Gastrocnemius medialis (tissue), 4 donors: ENCODE results near the gene BNC1. TPM values are rescaled to one million over a fixed set of nuclear protein-coding genes. Genes with fewer than 3 reads are reported as not detected.

Experiments
- ATAC-seq, 2 donors: fragments of 150-250 bp; one replicate each; pipeline ENCODE4 v1.9.1; 2016
- DNase-seq, 2 donors: peaks; one replicate each; pipeline ENCODE4 v3.0.0-alpha.2; 2019
- H3K27ac ChIP-seq, 4 donors: fragments of 200-600 bp; sonication (generic); 1 replicate in 1 of 4; 2 replicates in 3 of 4; pipeline ENCODE4 v1.5.1; 2016 to 2018; ENCODE audit warnings: mild to moderate bottlenecking in 2 of 4, moderate library complexity in 1 of 4
- H3K27me3 ChIP-seq, 3 donors: fragments of 200-600 bp; sonication (generic) in 2 of 3; 1 replicate in 1 of 3; 2 replicates in 2 of 3; pipeline versions ENCODE4 v1.5.1 to v1.6.0; 2016 to 2019; ENCODE audit warnings: mild to moderate bottlenecking in 1 of 3, moderate library complexity in 1 of 3
- H3K36me3 ChIP-seq, 2 donors: fragments of 200-600 bp; sonication (generic) in 1 of 2; one replicate each; pipeline ENCODE4 v1.5.1; 2017 to 2018
- H3K4me1 ChIP-seq, 2 donors: fragments of 200-600 bp; sonication (generic) in 1 of 2; one replicate each; pipeline ENCODE4 v1.5.1; 2016 to 2017; ENCODE audit warnings: mild to moderate bottlenecking in 2 of 2
- H3K4me3 ChIP-seq, 4 donors: fragments of 200-600 bp; sonication (generic) in 3 of 4; 1 replicate in 1 of 4; 2 replicates in 3 of 4; pipeline ENCODE4 v1.5.1; 2016 to 2019; ENCODE audit warnings: mild to moderate bottlenecking in 2 of 4
- H3K9me3 ChIP-seq, 3 donors: fragments of 200-600 bp; sonication (generic) in 2 of 3; 1 replicate in 1 of 3; 2 replicates in 2 of 3; pipeline ENCODE4 v1.5.1; 2016 to 2019
- POLR2A ChIP-seq, 2 donors: fragments of 450-650 bp; IDR thresholded peaks; one replicate each; pipeline ENCODE4 v1.6.1; 2017; ENCODE audit warnings: antibody characterized with exemption in 2 of 2, mild to moderate bottlenecking in 2 of 2, moderate library complexity in 2 of 2
- in situ Hi-C, 4 donors: fragments of 200-750 bp; cut with MboI; loops; one replicate each; pipeline versions ENCODE4 v1.15.0 to v1.8.0; 2017; ENCODE audit warnings: low sequenced_read_pairs in 4 of 4
- intact Hi-C: fragments of 100-400 bp; cut with DNase I; formaldehyde crosslinking; loops from one replicate; pipeline ENCODE4 v1.15.1; 2023; ENCODE audit warnings: low total_unique reads
- total RNA-seq, 4 donors: library from RNA; depleted of rRNA; stranded (reverse); fragments of >200 nt; gene quantifications; one replicate each; pipeline versions ENCODE4 v1.1.0 to v1.2.3, GENCODE V29; 2016
- TF ChIP-seq, protein P1 (sequence below), 5 experiments: fragments of 450-650 bp in 3 of 5; fragments of 200-600 bp in 2 of 5; sonication (generic) in 2 of 5; IDR thresholded peaks in 4 of 5; conservative IDR thresholded peaks in 1 of 5; 1 replicate in 4 of 5; 2 replicates in 1 of 5; pipeline ENCODE4 v1.5.1; 2016 to 2019; ENCODE audit warnings: antibody characterized with exemption in 5 of 5, mild to moderate bottlenecking in 3 of 5, moderate library complexity in 3 of 5

BNC1 gene
- total RNA-seq, 4 donors from 2014 or later: 0.10 to 0.13 (median 0.11) TPM; not detected in 1

DNA sequence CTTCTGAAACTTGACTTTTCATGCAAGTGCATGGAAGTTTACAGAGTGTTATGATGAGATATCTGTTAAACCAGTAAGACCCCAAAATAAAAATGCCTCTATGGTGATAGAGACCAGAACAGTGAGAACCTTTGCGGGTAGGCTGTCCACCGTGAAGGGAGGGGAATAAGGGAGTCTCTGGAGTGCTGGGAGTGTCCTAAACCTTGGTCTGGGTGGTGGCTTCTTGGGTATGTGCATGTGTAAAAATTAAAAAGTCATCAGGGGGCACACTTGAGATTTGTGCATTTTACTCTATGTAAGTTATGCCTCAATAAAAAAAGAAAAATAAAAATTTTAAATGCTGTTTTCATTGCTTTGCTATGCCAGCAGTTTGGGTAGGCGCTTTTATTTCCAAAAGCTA lies 38.2 kb upstream of the BNC1 start:
- intact Hi-C loops (no loop called here), in situ Hi-C loops (no loop called here)
- Histone ChIP-seq H3K4me3 (no peak overlapping the region), H3K4me1 (no peaks in the 10 kb centered on the region), H3K9me3 (no peaks in the 10 kb centered on the region), H3K27ac (no peak overlapping the region), H3K36me3 (no peaks in the 10 kb centered on the region), H3K27me3 (no peaks in the 10 kb centered on the region)
- TF ChIP-seq POLR2A (IDR thresholded peaks at IDR 0.05): no peak
- TF ChIP-seq, protein P1, sequence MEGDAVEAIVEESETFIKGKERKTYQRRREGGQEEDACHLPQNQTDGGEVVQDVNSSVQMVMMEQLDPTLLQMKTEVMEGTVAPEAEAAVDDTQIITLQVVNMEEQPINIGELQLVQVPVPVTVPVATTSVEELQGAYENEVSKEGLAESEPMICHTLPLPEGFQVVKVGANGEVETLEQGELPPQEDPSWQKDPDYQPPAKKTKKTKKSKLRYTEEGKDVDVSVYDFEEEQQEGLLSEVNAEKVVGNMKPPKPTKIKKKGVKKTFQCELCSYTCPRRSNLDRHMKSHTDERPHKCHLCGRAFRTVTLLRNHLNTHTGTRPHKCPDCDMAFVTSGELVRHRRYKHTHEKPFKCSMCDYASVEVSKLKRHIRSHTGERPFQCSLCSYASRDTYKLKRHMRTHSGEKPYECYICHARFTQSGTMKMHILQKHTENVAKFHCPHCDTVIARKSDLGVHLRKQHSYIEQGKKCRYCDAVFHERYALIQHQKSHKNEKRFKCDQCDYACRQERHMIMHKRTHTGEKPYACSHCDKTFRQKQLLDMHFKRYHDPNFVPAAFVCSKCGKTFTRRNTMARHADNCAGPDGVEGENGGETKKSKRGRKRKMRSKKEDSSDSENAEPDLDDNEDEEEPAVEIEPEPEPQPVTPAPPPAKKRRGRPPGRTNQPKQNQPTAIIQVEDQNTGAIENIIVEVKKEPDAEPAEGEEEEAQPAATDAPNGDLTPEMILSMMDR (IDR thresholded peaks at IDR 0.05 in 4 of 5, conservative IDR thresholded peaks at IDR 0.05 in 1 of 5): no peak
- DNase-seq (no peak), ATAC-seq (no peak)

DNA sequence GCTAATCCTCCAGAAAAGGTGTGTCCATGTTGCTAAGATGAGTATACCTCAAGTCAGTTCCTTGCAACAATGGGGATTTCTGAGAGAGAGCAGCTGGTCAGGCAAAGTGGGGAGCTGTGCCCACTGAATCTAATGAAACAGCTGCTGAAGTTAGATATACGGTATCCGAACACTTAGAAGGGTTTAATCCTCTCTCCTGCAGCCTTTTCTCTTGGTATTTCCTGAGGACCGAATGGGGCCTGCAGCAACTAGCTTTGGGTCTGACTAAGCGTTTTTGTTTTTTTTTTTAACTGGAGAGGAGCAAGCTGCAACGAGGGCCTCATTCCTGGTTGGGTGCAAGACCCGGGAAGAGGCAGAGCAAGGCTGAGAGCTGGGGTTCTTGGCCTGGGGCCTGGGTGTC lies 37.6 kb upstream of the BNC1 start:
- Histone ChIP-seq H3K36me3 (no peaks in the 10 kb centered on the region), H3K9me3 (no peaks in the 10 kb centered on the region), H3K27me3 (no peaks in the 10 kb centered on the region), H3K4me3 (no peak overlapping the region), H3K4me1 (no peaks in the 10 kb centered on the region), H3K27ac (no peak overlapping the region)
- ATAC-seq (no peak), DNase-seq (no peak)
- intact Hi-C loops: no loop called here
- in situ Hi-C loops: no loop called here
- TF ChIP-seq POLR2A (IDR thresholded peaks at IDR 0.05): no peak
- TF ChIP-seq, protein P1 (IDR thresholded peaks at IDR 0.05 in 4 of 5, conservative IDR thresholded peaks at IDR 0.05 in 1 of 5): no peak

DNA sequence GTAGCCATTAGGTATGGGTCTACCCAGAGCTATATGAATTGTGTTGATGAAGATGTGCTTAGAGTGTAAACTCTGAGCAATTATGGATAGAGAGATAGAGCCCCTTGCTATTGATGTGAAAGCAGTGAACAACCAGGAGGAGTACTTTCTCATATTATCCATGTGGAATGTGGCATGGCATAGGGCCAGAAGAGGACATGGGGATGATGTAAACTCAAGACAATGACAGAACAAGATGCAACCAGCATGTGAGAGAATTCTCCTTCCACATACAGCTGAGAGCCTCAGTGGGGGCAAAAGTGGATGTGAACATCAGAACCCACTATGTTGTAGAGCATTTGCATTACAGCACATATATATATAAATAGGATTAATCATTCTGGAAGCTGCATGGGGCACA lies 36.4 kb upstream of the BNC1 start:
- DNase-seq (no peak), ATAC-seq (no peak)
- no peaks in the 10 kb centered on the region for H3K27me3 ChIP-seq
- no peaks in the 10 kb centered on the region for H3K9me3 ChIP-seq
- H3K4me3 ChIP-seq: no peak overlapping the region
- TF ChIP-seq, protein P1 (IDR thresholded peaks at IDR 0.05 in 4 of 5, conservative IDR thresholded peaks at IDR 0.05 in 1 of 5): no peak
- TF ChIP-seq POLR2A (IDR thresholded peaks at IDR 0.05): no peak
- in situ Hi-C loops (no loop called here), intact Hi-C loops (no loop called here)
- H3K27ac ChIP-seq: no peak overlapping the region
- no peaks in the 10 kb centered on the region for H3K36me3 ChIP-seq
- H3K4me1 ChIP-seq: no peaks in the 10 kb centered on the region

DNA sequence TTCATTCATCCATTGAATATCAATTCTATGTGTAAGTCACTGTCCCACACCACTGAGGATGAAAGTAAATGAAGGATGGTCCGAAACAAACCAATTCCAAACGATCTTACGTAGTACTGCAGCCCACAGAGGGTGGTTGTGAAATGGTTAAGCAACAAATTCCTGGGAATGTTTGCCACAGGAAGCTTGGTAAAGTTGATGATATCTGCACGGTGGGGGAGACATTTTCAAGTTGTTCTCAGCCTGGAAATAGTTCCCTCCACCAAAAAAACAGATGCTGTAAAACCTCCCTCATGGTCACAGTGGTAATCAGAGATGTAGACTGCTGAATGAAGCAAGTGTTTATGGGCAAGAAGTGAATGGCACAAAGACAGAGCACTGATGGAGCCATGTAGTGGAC lies 35.9 kb upstream of the BNC1 start:
- Histone ChIP-seq H3K9me3 (no peaks in the 10 kb centered on the region), H3K27ac (no peak overlapping the region), H3K27me3 (no peaks in the 10 kb centered on the region), H3K4me3 (no peak overlapping the region), H3K4me1 (no peaks in the 10 kb centered on the region), H3K36me3 (no peaks in the 10 kb centered on the region)
- intact Hi-C loops: no loop called here
- in situ Hi-C loops: no loop called here
- TF ChIP-seq, protein P1 (IDR thresholded peaks at IDR 0.05 in 4 of 5, conservative IDR thresholded peaks at IDR 0.05 in 1 of 5): no peak
- no peak for TF ChIP-seq POLR2A (IDR thresholded peaks at IDR 0.05)
- DNase-seq: no peak
- no peak for ATAC-seq

DNA sequence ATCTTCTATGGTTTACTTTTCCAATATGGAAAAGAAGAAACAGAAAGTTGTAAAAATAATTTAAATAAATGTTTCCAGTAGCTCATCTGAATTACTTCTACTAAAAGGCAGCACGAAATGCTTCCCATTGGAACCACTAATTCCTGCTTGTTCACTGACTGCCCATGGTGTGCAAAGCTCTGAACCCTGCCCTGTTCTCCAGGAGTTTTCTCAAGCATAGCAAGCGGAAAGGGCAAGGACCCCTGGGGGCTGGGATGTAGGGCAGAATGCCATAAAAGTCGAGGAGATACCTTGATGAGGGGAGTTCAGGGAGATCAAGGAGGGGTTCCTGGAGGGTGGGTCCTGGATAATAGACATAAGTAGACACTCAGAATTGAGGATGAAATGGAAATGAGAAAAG lies 35.3 kb upstream of the BNC1 start:
- TF ChIP-seq, protein P1 (IDR thresholded peaks at IDR 0.05 in 4 of 5, conservative IDR thresholded peaks at IDR 0.05 in 1 of 5): no peak
- no peak for TF ChIP-seq POLR2A (IDR thresholded peaks at IDR 0.05)
- no peaks in the 10 kb centered on the region for H3K4me1 ChIP-seq
- intact Hi-C loops: no loop called here
- no peaks in the 10 kb centered on the region for H3K27me3 ChIP-seq
- ATAC-seq: no peak
- H3K4me3 ChIP-seq: no peak overlapping the region
- in situ Hi-C loops: no loop called here
- no peaks in the 10 kb centered on the region for H3K36me3 ChIP-seq
- no peak overlapping the region for H3K27ac ChIP-seq
- no peaks in the 10 kb centered on the region for H3K9me3 ChIP-seq
- no peak for DNase-seq
